Measurements from ENCODE around the gene ACOX3.

ACOX3 gene

DNA sequence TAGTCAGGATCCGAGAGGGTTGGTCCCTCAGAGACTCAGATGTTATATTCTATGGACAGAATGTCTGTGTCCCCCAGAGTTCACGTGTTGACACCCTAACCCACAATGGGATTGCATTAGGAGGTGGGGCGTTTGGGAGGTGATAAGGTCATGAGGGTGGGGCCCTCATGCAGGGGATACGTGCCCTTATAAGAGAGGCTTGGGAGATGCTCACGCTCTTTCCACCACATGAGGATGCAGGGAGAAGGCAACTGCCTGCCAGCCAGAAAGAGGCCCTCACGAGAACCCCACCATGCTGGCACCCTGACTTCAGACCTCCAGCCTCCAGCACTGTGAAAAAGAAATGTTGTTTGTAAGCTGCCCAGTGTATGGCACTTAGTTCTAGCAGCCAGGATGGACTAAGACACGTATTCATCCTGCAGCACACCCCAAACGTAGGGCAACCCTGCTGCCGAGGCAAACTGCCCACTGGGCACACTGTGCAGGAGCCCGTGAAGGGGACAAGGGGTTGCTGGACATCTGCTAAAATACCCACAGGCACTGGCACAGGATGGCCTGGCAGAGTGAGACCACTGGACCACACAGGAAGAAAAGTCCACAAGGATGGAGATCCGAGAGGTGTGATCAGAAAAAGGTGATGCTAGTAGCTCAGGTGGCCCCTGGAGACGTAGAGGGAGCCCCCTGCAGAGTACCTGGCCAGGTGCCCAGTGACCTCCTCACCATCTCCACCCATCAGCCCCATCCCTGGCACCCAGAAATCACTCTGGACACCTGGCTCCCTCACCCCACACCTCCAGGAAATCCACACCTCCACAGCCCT is 108.3 kb downstream of the ACOX3 start:
- DNase-seq: no peak

DNA sequence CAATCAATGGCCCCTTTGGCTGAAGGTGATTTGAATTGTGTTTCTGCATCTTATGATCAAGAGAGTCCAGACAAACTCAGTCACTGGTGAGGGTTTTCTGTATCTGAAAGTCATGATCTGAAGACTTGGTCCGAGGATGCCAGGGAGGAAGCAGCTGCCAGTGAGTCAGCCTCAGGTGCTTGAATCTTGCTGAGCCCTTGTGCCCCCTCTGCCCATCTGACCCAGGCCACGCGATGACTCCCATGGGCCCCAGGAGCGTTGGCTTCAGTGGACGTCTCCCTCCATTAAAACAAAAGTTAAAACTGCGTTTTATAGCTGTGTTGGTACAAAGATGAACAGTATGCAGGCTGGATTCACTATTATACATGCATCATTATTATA is 109.0 kb downstream of the ACOX3 start:
- DNase-seq: no peak

DNA sequence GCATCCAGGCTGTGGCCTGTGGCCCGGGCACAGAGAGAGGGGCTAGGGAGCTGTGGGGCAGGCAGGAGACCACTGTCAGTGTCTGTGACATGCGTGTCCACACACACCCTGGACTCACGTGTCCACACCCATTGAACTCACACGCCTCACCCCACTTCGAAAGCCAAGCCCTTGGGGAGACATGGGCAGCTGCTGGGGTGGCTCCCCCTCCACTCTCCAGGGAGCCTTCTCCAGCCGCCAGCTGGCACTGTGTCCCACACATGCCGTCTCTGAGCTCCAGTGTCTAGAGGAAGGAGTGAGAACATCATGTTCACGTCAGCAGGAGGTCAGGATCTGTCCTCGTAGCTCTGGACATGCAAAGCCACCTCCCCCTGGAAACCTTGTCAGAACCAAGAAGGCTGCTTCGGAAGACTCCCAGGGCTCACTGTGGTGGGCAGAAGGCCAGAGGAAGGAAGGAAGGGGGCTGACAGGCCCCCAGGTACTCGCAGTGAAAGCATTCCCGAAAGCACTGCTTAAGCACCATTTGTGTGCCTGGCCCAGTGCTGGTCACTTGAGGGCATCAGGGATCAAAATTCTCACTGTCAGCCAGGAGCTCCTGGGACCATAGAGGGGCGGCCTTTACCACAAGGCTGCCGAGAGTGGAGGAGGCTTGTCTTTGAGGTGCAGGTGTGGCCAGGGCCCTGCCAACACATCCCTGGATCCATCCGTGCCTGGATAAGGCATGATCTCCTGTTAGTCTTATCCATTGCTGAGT is 109.5 kb downstream of the ACOX3 start:
- DNase-seq: no peak

DNA sequence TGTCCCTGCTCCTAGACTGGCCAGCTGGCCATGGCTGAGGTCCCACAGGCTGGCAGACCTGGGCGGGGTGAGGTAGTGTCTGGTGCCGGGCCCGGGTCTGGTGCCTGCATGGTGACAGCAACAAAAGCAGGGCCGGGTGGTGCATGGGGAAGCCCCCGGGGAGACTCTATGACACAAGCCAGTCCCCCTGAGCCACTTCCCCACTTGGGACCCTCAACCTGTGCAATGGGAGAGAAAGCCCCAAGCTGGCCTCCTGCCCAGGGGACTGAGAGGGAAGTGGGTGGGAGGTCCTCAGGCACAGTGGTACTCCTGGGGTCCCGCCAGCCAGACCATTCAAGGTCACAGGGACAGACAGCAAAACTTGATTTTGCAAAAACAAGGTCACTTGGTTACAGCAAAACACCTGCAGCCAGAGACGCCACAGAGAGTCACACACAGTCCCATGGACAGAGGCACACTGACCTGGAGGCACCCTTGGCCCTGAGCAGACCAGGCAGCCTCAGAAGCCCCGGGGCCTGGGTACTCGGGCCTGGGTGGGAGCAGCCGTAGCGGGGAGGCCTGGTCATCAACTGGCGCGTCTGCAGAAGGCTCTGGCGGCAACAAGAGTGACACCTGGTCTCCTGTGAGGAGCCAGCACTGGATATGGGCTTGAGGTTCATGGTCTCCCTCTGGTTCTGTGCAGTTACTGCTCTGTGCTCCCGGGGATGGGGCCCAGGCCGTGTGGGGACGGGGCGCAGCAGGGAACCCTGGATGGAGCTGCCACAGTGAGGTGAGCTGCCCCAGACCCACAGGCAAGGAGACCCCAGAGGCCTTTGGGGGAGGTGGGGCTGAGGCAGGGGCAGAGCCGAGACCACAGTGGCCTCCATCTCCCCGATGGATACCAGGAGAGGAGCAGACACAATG is 110.4 kb downstream of the ACOX3 start:
- no peak for DNase-seq

DNA sequence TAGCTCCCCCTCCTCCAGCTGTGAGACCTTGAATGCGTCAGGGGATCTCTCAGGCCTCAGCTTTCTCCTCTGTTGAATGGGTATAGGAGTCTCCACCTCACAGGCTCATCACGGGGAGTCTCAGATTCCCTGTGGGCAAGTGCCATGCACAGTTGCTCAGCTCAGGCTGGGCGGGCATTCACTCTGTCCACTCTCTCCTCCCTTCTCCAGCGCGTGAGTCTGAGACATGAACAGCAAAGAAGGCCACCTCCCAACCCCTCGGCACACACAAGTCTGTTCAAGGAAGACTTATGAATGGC is 111.0 kb downstream of the ACOX3 start:
- no peak for DNase-seq

DNA sequence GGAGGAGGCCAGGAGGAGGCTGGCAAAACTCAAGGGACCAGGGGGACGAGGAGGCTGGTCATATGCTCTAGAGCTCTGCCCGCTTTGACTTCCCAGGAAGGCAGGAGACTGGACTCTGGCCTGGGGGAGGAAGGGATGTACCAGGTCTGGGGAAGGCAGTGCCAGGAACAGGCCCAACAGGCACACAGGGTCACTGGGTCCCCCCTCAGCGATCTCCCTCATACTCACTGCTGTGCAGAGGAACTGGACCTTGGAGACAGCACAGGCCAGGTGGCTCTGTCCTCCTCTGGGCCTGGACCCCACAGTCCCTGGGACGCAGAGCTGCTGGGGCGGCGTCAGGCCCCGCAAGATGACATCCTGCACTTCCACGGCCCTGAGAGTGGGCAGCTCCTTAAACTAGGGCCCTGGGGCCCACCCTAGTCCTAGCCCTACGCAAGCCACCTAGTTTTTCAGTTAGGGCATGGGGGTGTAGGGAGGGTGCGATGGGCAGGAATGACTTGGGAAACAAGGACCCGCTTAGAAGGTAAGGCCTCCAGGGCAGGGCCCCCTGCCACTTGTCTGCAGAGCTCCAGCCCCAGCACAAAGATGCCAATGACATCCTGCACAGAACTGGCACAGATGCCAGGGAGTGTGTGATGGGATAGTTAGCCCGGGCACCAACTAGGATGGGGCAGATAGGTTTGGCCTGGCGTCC is 111.5 kb downstream of the ACOX3 start:
- no peak for DNase-seq

DNA sequence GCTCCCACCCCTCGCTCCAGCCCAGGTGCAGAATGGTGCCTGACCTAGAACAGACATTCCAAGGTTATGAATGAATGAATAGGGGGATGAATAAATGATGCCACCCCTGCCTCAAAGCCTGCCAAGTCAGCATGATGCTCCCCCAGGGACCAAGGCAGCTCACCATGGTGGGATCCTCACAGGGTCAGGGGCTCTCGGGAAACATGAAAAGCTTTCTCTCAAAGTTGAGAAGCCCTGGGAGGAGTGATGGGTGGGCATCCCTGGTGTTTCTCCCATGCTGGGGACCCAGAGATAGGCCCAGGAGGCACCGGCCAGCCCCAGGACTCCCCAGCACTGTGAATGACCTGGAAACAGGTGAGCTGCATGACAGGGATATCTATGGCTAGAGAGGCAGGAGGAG is 112.1 kb downstream of the ACOX3 start:
- DNase-seq: no peak

DNA sequence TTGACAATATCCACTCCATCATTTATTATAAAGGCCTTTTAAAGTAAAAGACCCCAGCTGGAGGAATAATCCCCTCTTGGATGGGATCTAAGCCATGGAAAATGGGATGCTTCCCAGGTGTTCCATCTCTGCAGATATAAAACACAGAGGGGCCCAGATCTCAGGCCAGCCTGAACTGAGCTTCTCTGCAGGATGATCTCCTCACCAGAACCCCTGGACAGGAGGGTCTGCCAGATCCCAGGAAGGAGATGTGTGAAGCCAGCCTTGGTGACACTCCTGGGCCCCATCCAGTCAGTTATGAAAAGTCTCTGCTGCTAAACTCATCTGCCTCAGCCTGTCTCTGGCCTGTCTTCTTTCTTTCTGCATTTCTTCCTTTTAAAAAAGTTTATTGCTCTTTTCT is 114.3 kb downstream of the ACOX3 start:
- DNase-seq: no peak

DNA sequence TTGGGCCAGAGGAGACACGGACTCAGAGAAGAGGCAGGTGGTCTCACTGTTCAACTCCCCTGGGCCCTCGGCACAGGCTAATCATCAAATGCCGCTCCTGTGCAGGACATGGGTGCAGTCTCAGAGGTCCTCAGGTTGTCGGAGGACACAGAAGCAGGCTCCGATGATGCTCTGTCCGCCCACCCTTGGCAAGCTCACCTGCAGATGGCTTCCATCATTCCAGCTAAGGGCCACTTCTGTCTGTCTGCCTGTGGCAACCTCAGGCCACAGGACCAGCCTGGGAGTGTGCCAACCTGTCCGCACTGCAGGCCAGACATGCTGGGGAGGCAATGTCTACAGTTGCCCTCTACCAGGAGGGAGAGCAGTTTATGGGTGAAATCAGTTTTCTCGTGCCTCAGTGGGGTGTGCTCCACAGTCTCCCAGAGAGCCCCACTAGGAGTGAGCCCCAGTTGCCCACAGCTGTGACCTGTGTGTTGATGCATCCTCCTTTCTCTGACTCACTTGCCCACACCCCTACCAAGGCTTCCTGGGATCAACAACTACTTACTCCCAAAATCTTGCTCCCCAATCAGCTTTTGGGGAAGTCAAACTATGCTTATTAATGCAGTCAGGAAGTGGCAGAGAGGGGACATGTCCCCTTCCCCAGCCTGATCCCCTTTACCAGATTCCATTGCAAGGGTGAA is 115.1 kb downstream of the ACOX3 start:
- no peak for DNase-seq

DNA sequence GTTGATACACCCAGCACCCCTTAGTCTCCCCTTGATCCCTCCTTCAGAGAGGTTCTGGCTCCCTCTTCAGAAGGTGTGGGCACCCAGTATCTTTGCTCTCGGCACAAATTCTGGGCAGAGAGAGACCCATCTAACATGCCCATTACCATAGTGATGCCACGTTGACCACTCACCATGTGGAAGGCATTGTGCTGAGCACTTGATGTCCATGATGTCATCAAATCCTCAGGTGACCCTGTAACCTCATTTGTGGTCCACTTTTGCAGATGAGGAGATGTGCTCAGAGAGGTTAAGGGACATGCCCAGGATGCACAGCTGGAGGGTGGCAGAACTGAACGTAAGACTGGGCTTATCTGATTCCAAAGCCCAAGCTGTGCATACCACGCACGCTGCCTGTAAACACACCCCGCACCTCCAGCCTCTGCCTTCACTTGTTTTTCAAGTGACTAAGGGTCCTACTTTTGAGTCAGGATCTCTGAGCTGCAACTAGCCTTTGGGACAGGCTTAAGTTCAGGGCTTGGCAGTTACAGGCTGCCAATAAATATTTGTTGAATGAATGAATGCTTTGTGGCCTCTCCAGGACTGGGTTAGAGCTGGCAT is 115.8 kb downstream of the ACOX3 start:
- no peak for DNase-seq

DNA sequence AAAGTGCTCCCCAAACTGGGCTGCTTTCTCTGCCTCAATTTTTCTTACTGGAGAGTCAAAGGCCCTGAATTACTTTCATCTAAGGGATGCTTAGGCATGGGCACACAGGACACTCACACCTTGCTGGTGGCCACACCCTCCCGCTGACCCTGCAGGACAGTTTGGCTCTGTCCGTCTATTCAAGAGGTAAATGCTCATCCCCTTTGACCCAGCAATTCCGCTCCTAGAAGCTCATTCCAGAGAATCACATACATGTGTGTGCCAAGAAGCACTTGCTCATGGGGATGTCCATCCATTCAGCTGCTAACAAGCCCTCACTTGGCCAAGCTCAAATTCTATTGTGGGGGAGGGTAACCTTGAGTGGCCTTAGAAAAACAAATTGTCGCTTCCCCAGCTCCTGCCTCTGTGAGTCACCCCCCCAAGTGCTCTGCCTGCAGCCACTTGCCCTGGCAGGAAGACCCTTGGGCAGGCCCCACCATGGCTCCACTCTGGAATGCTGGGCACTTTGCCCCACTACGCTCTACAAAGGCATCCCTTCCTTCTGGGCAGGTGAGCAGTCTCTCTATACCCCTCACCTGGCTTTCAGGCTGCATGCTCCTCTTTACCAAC is 116.5 kb downstream of the ACOX3 start:
- DNase-seq: no peak

DNA sequence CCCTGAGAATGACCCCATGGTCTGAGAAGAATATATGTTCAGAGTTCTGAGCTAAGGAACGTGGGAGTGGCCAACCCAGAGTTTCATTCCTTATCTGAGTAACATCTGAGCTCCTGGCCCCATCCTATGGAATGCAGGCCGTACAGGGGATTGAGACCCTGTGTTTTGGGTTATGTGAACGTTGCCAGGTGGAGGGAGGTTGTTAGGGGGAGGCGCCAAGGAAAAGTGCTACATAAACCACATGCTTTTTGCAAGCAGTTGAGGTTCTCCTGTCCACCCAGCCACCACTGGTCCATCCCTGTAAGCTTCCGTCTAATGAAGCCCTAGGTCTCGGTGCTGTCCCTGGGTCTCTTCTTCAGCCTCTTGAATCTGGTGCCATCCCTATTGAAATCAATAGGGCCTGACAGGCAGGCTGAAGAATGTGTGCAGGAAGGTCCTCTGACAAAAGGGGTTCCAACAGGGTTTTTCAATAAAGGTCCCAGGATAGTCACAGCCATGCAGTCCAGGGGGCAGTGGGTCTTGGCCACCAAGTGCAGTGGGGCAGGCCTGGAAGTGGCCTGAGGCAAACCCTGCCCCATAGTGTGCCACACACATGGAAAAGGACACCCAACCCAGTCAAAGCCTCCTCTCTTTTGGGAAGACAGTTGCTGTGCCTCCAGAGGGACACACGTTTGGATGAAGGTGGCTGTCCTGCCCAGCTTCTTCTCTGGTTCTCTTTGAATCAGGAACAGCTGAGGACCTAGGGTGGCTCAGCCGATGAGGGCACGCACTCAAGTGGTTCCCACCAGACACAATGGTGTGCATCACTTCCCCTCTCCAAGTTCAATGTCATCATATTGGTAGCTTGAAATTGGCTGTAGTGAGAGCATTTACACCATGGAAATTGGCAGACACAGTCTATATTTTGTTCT is 117.5 kb downstream of the ACOX3 start:
- DNase-seq: no peak

DNA sequence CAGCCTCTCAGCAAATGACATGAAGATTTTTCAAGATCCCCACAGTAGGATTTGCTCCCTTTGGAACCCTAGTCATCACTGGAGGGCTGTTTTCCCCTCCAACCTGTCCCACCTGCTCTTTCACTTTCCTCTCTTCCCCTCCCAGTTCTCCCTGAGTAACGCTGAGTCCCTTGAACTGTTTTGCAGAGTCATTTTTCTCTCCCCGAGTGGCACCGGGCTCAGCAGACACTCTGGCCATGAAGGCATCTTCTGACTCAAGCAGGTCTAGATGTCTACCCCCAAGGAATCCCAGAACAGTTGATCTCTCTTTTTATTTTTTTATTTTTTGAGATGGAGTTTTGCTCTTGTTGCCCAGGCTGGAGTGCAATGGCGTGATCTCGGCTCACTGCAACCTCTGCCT is 118.8 kb downstream of the ACOX3 start:
- DNase-seq: no peak

DNA sequence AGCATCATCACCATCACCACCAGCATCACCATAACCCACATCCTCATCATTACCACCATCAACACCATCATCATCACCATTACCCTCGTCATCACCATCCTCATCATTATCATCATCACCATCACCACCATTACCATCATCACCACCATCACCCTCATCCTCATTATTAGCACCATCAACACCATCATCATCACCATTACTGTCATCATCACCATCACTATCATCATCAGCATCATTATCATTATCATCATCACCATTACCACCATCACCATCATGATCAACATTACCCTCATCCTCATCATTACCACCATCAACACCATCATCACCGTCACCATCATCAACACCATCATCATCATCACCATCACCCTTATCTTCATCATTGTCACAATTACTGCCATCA is 119.3 kb downstream of the ACOX3 start:
- no peak for DNase-seq

DNA sequence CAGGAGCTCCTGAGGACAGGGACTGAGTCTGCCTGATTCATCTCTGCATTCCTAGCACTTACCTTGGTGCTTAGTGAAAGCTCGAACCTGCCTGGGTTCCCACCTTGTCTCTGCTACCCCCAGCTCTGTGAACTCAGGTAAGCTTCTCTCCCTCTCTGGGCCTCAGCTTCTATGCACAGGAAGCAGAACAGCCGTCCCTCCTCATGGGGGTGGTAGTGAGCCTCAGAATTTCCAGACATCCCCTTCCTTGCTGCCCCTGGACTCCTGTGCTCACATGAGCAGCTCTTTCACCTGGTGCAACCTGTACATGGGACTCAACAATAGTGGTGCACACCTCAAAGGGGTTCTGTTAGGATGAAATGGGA is 120.2 kb downstream of the ACOX3 start:
- DNase-seq: no peak

DNA sequence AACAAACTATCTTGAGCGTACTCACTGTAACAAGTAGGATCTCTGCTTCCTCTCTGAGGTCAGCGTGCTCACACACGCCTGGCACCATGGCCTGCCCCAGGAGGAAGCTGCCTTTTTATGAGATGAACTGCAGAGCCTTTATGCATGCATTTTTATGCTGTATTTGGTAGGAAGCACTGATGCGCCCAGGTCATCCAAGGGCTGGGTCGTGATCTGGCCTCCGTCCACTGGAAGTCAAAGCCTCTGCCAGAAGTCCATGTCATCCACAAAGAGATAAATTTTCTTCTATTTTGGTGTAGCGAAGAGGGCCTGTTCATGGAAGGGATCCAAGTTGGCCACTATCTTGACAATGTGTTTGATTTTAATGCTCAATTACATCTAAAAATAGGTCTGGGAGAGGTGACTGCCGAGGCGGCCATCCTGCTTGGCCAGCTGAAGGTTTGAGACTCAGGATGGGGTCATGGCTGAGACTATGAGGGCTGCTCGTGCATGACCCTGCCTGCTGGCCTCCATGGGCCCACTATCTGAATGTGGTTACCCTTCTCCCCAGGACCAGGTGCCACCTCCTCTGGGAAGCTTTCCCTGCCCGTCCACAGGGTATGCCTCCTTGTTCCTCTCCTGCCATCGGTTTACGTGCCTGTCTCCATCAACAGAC is 120.7 kb downstream of the ACOX3 start:
- no peak for DNase-seq

DNA sequence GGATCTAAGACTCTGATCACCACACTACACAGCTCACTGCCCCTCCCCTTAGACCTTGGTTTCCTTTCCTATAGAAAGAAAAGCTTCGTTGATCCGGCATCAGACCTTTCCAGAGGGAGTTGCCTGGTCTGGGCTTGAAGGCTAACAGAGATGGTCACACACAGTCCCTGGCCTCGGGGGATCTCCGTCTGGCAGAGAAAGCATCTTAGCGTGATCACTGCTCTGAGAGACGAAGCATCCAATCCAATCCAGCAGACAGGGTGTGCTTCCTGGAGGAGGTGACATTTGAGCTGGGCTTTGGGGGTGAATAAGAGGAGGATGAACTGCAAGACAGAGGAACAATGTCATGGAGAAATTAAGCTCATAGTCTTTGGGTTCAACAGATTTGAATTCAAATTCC is 121.5 kb downstream of the ACOX3 start:
- no peak for DNase-seq

DNA sequence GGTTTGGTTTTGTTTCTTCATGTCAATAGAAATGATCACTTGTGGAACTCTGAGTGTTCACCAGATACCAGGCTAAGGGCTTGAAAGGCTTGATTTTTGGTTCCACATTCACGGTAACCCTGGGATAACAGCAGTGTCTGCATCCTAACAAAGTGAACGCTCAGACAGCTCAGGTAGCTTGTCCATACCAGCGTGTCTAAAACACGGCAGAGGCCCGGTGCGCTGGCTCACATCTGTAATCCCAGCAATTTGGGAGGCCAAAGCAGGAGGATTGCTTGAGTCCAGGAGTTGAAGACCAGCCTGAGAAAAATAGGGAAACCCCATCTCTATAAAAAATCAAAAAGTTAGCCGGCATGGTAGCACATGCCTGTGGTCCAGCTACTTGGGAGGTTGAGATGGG is 122.0 kb downstream of the ACOX3 start:
- DNase-seq: no peak

DNA sequence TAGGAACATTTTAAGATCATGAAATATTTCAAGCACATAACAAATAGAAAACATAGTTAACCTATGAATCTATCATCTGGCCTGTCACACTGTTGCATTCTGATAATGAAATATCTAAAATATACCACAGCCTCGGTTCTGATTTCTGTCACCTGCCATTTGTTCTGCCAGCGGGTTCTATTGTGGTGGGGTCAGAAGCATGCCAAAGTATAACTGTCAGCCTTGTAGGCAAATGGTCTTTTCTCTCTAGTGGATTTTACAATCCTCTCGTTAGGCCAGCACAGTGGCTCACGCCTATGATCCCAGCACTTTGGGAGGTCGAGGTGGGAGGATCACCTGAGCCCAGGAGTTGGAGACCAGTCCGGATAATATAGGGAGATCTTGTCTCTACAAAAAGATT is 123.0 kb downstream of the ACOX3 start:
- DNase-seq: no peak

DNA sequence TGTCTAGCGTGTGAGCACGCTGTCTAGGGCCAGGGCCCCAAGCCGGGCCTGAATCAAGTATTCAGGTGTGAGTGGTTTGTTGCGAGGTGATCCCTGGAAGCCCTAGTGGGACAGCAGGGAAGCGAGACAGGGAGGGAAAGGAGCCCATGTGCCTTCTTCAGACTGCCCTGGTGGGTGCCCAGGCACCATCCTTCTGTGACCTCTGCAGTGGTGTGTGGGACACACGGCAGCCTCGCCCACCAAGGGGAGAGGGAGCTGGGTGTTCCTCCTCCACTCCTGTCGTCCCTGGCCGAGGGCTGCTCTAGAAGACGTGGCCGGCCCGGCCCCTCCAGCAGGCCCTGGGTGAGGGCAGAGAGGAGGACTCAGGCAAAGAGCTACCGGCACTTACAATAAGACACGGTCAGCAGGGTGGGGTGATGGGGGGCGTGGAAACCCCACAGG is 123.6 kb downstream of the ACOX3 start:
- DNase-seq: no peak

All from NCI-H446 treated with DMSO at 0.1 percent for 48 hours (cell line).